Smooth muscle cell (in vitro differentiated cells): Measurements from ENCODE around the gene DHX35. TPM values are rescaled to one million over a fixed set of nuclear protein-coding genes. Genes with fewer than 3 reads are reported as not detected.
A peak's percentile ranks its signal among the peaks of the same experiment; 100 is the strongest.

Experiments used
- DNase-seq: peaks from one replicate; lab custom pipeline; 2025; ENCODE audit not compliant: unreplicated experiment; lab: John Stamatoyannopoulos, UW
- H2AFZ ChIP-seq: fragments of 200-600 bp; sonication (generic); 2 replicates; pipeline ENCODE4 v1.6.0; 2016; ENCODE audit warnings: antibody characterized with exemption, low read depth, mild to moderate bottlenecking
- H3F3A ChIP-seq: fragments of 200-600 bp; sonication (generic); 2 replicates; pipeline ENCODE4 v1.6.0; 2017; ENCODE audit warnings: antibody characterized with exemption, low read depth
- H3K27ac ChIP-seq: fragments of 200-600 bp; sonication (generic); 2 replicates; pipeline ENCODE4 v1.5.1; 2016; ENCODE audit warnings: low read depth, mild to moderate bottlenecking
- H3K27me3 ChIP-seq: fragments of 200-600 bp; sonication (generic); 2 replicates; pipeline ENCODE4 v1.6.1; 2016; ENCODE audit warnings: low read depth, mild to moderate bottlenecking
- H3K36me3 ChIP-seq: fragments of 200-600 bp; sonication (generic); 2 replicates; pipeline ENCODE4 v1.5.1; 2016; ENCODE audit warnings: low read depth
- H3K4me1 ChIP-seq: fragments of 200-600 bp; sonication (generic); 2 replicates; pipeline ENCODE4 v1.5.1; 2016; ENCODE audit warnings: low read depth
- H3K4me2 ChIP-seq: fragments of 200-600 bp; sonication (generic); 2 replicates; pipeline ENCODE4 v1.6.0; 2016; ENCODE audit warnings: mild to moderate bottlenecking
- H3K4me3 ChIP-seq: fragments of 200-600 bp; sonication (generic); 2 replicates; pipeline ENCODE4 v1.5.1; 2016; ENCODE audit warnings: mild to moderate bottlenecking
- H3K79me2 ChIP-seq: fragments of 200-600 bp; sonication (generic); 2 replicates; pipeline ENCODE4 v1.6.0; 2016; ENCODE audit warnings: low read depth, mild to moderate bottlenecking
- H3K9ac ChIP-seq: fragments of 200-600 bp; sonication (generic); 2 replicates; pipeline ENCODE4 v1.6.0; 2016; ENCODE audit warnings: low read depth
- H3K9me3 ChIP-seq: fragments of 200-600 bp; sonication (generic); replicated peaks from 2 replicates; pipeline ENCODE4 v1.5.1; 2016; ENCODE audit warnings: low read depth
- H4K20me1 ChIP-seq: fragments of 200-600 bp; sonication (generic); 2 replicates; pipeline ENCODE4 v1.6.0; 2016; ENCODE audit warnings: low read depth
- CTCF ChIP-seq: fragments of 200-600 bp; sonication (generic); IDR thresholded peaks from 2 replicates; pipeline ENCODE4 v1.5.1; 2017; ENCODE audit warnings: borderline replicate concordance, mild to moderate bottlenecking, antibody characterized with exemption; ENCODE audit not compliant: insufficient read depth, poor library complexity, severe bottlenecking
- WGBS: methylation state at CpG from one replicate; pipeline ENCODE4 v1.1.7; 2016; ENCODE audit warnings: low lambda C conversion rate; 5-methylcytosine and 5-hydroxymethylcytosine counted together
- polyA plus RNA-seq: library from polyadenylated mRNA; unstranded; fragments of >200 nt; fragmentation: Nextera tagmentation; extraction: Ambion mirVana; gene quantifications from 2 replicates; pipeline ENCODE4 v1.2.1, GENCODE V29; 2016
- total RNA-seq: library from RNA; depleted of rRNA; stranded (reverse); fragments of >200 nt; gene quantifications from 2 replicates; pipeline ENCODE4 v1.2.3, GENCODE V29; 2014

DHX35 gene
- total and polyA plus RNA-seq, 2 experiments from 2014 or later, result 4.5 to 9.5 TPM

GRCh38 chr20:39052676-39053075 lies 90.5 kb downstream of the DHX35 start:
- H3K36me3 ChIP-seq, result no peaks in the 10 kb centered on the region
- H3K9ac ChIP-seq, result no peak overlapping the region
- peaks cover 4% of the 10 kb centered on the region for H3K4me1 ChIP-seq
- no peak for DNase-seq
- no peak for TF ChIP-seq CTCF
- no peak overlapping the region for H2AFZ ChIP-seq
- no peak overlapping the region for H3K4me3 ChIP-seq
- H3F3A ChIP-seq, result no peaks in the 10 kb centered on the region
- H3K9me3 ChIP-seq, result no peaks in the 10 kb centered on the region
- WGBS, result 95% methylated on average over 8 of the region's 8 CpGs
- no peak overlapping the region for H3K27ac ChIP-seq
- no peaks in the 10 kb centered on the region for H3K27me3 ChIP-seq
- H3K4me2 ChIP-seq, result no peak overlapping the region
- no peaks in the 10 kb centered on the region for H3K79me2 ChIP-seq
- no peaks in the 10 kb centered on the region for H4K20me1 ChIP-seq

- H3K27me3 ChIP-seq, result no peaks in the 10 kb centered on the region
- no peaks in the 10 kb centered on the region for H3K79me2 ChIP-seq
- no peak for DNase-seq
- H2AFZ ChIP-seq, result no peak overlapping the region
- no peaks in the 10 kb centered on the region for H3K36me3 ChIP-seq
- H3F3A ChIP-seq, result no peaks in the 10 kb centered on the region
- TF ChIP-seq CTCF, result no peak
- H3K27ac ChIP-seq, result no peak overlapping the region
- H4K20me1 ChIP-seq, result no peaks in the 10 kb centered on the region
- H3K9me3 ChIP-seq, result no peaks in the 10 kb centered on the region
- no peak overlapping the region for H3K9ac ChIP-seq
- H3K4me1 ChIP-seq, result no peaks in the 10 kb centered on the region
- peak overlapping the region; percentile 2 for H3K4me2 ChIP-seq
- no peak overlapping the region for H3K4me3 ChIP-seq
- 35% methylated on average over 7 of the region's 7 CpGs for WGBS
These were observed 95.0 kb downstream of the DHX35 start for GRCh38 chr20:39057143-39057542.

GRCh38 chr20:39057911-39058310 lies 95.8 kb downstream of the DHX35 start:
- no peak overlapping the region for H3K4me3 ChIP-seq
- H3F3A ChIP-seq, result no peaks in the 10 kb centered on the region
- H3K27me3 ChIP-seq, result no peaks in the 10 kb centered on the region
- H3K9me3 ChIP-seq, result no peaks in the 10 kb centered on the region
- H4K20me1 ChIP-seq, result no peaks in the 10 kb centered on the region
- DNase-seq, result no peak
- TF ChIP-seq CTCF, result no peak
- H3K79me2 ChIP-seq, result no peaks in the 10 kb centered on the region
- H3K27ac ChIP-seq, result no peak overlapping the region
- 94% methylated on average over 4 of the region's 4 CpGs for WGBS
- H2AFZ ChIP-seq, result no peak overlapping the region
- H3K9ac ChIP-seq, result no peak overlapping the region
- no peaks in the 10 kb centered on the region for H3K4me1 ChIP-seq
- H3K4me2 ChIP-seq, result no peak overlapping the region
- H3K36me3 ChIP-seq, result no peaks in the 10 kb centered on the region

GRCh38 chr20:39059036-39059435 lies 96.9 kb downstream of the DHX35 start:
- Histone ChIP-seq H3K4me2 (no peak overlapping the region), H3K27ac (no peak overlapping the region), H3K9ac (no peak overlapping the region), H2AFZ (no peak overlapping the region), H3K36me3 (no peaks in the 10 kb centered on the region), H3K9me3 (no peaks in the 10 kb centered on the region), H3K4me3 (no peak overlapping the region), H3F3A (no peaks in the 10 kb centered on the region), H3K27me3 (no peaks in the 10 kb centered on the region), H3K4me1 (no peaks in the 10 kb centered on the region), H3K79me2 (no peaks in the 10 kb centered on the region), H4K20me1 (no peaks in the 10 kb centered on the region)
- no peak for TF ChIP-seq CTCF
- no peak for DNase-seq
- WGBS, result 87% methylated on average over 9 of the region's 9 CpGs
